Forelimb muscle (tissue), 1 donor: ENCODE results near the gene YWHAG. TPM values are rescaled to one million over a fixed set of nuclear protein-coding genes. Genes with fewer than 3 reads are reported as not detected.
"Not testable (repeated sequence)": the region's sequence is repeated elsewhere in the genome, so short reads cannot be mapped to it uniquely, and the experiment has no call there.

Experiments
- DNase-seq: peaks from one replicate; pipeline ENCODE4 v3.0.0-alpha.2; 2013; ENCODE audit warnings: low read depth
- polyA plus RNA-seq: library from polyadenylated mRNA; unstranded; fragments of 120-200 nt; gene quantifications from one replicate; pipeline ENCODE4 v1.2.1, GENCODE V29; 2013; ENCODE audit not compliant: insufficient read length

Gene YWHAG
- 175 TPM for polyA plus RNA-seq

GRCh38 chr7:76358481-76359110 lies at the start of gene YWHAG:
Gene YWHAG (minus strand): TSS chr7:76358991. CDS start chr7:76358808, 183 bp downstream.
- no peak for DNase-seq

- no peak for DNase-seq
These were observed 49.4 kb upstream of the YWHAG start for GRCh38 chr7:76408121-76408560.

- DNase-seq, result no peak
These were observed 48.9 kb upstream of the YWHAG start for GRCh38 chr7:76407718-76408117.

GRCh38 chr7:76405738-76406137 lies 46.9 kb upstream of the YWHAG start:
- DNase-seq, result no peak

GRCh38 chr7:76403780-76404494 lies 45.1 kb upstream of the YWHAG start:
- DNase-seq, result no peak

- not testable (repeated sequence) for DNase-seq
These were observed 44.3 kb upstream of the YWHAG start for GRCh38 chr7:76403097-76403496.

GRCh38 chr7:76400248-76400647 lies 41.5 kb upstream of the YWHAG start:
- no peak for DNase-seq

- DNase-seq, result no peak
These were observed 38.8 kb upstream of the YWHAG start for GRCh38 chr7:76397409-76398183.

- no peak for DNase-seq
These were observed 38.1 kb upstream of the YWHAG start for GRCh38 chr7:76396864-76397263.

- no peak for DNase-seq
These were observed 37.4 kb upstream of the YWHAG start for GRCh38 chr7:76395965-76396726.

GRCh38 chr7:76395605-76395964 lies 36.8 kb upstream of the YWHAG start:
- not testable (repeated sequence) for DNase-seq

- DNase-seq, result no peak
These were observed 36.2 kb upstream of the YWHAG start for GRCh38 chr7:76394957-76395356.

- DNase-seq, result peak; percentile 89
These were observed 34.6 kb upstream of the YWHAG start for GRCh38 chr7:76393116-76394031.

- no peak for DNase-seq
These were observed 33.8 kb upstream of the YWHAG start for GRCh38 chr7:76392531-76393115.

- no peak for DNase-seq
These were observed 31.3 kb upstream of the YWHAG start for GRCh38 chr7:76390092-76390491.

GRCh38 chr7:76387789-76388188 lies 29.0 kb upstream of the YWHAG start:
- DNase-seq, result not testable (repeated sequence)

GRCh38 chr7:76386691-76387260 lies 28.0 kb upstream of the YWHAG start:
- no peak for DNase-seq

- no peak for DNase-seq
These were observed 24.5 kb upstream of the YWHAG start for GRCh38 chr7:76383089-76383944.

- no peak for DNase-seq
These were observed 23.0 kb upstream of the YWHAG start for GRCh38 chr7:76381814-76382213.
